ENCODE data around the gene NEK1. TPM values are rescaled to one million over a fixed set of nuclear protein-coding genes. Genes with fewer than 3 reads are reported as not detected.
A peak's percentile ranks its signal among the peaks of the same experiment; 100 is the strongest.
"Not testable (repeated sequence)": the region's sequence is repeated elsewhere in the genome, so short reads cannot be mapped to it uniquely, and the experiment has no call there.

Gene NEK1
- polyA plus RNA-seq, 1 donor from 2014 or later, result 8.2 TPM

- peaks cover 7% of the 10 kb centered on the region for H3K36me3 Mint-ChIP-seq
- H3K27ac Mint-ChIP-seq, result no peak overlapping the region
- H3K27me3 Mint-ChIP-seq, result no peaks in the 10 kb centered on the region
- no peaks in the 10 kb centered on the region for H3K9me3 Mint-ChIP-seq
- peaks cover under 1 to 4% (median under 1%) of the 10 kb centered on the region in 3 donors for H3K4me1 Mint-ChIP-seq
- no peak overlapping the region for H3K4me3 Mint-ChIP-seq
Observed at GRCh38 chr4:169645627-169646026, 33.2 kb upstream of the NEK1 start.

GRCh38 chr4:169644802-169645201, 32.4 kb upstream of the NEK1 start:
- peaks cover 7% of the 10 kb centered on the region for H3K36me3 Mint-ChIP-seq
- H3K4me1 Mint-ChIP-seq, result peaks cover 0 to 4% (median 0%) of the 10 kb centered on the region in 3 donors
- H3K9me3 Mint-ChIP-seq, result no peaks in the 10 kb centered on the region
- H3K27me3 Mint-ChIP-seq, result no peaks in the 10 kb centered on the region
- no peak overlapping the region for H3K27ac Mint-ChIP-seq
- no peak overlapping the region for H3K4me3 Mint-ChIP-seq

DNA sequence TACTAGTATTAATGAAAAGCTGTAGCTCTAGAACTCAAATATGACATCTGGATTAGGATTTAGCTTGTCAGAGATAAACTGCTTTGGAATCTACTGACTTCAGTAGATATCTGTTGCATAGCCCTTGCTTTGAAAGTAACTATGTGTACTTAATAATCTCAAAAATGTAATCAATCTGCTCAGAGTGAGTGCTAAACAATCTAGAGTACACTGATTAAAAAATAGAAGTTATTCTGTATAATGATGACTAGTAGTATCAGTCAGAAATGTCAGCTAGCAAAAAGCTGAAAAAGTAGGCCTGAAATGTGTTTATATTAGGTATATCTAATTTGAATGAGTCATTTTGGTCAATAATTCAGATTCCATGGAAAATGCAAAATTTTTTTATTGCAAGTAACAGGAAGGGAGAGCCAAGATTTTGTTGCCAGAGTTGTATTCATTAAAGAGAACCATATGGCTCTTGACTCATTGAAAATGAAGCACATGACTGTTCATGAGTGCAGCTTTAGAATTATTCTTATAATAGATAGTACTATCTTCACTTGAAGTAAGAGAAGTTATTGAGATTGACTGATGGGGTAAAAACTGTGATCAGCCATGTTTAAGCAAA, 28.0 kb upstream of the NEK1 start:
- peaks cover 0 to 5% (median 1%) of the 10 kb centered on the region in 3 donors for H3K4me1 Mint-ChIP-seq
- H3K27ac Mint-ChIP-seq, result no peak overlapping the region
- H3K4me3 Mint-ChIP-seq, result no peak overlapping the region
- no peaks in the 10 kb centered on the region for H3K9me3 Mint-ChIP-seq
- H3K36me3 Mint-ChIP-seq, result peaks cover 17% of the 10 kb centered on the region
- H3K27me3 Mint-ChIP-seq, result no peaks in the 10 kb centered on the region

- Mint-ChIP-seq H3K27me3 (no peaks in the 10 kb centered on the region), H3K4me1 (peaks cover 0 to 7% (median 4%) of the 10 kb centered on the region in 3 donors), H3K9me3 (no peaks in the 10 kb centered on the region), H3K36me3 (peaks cover 10% of the 10 kb centered on the region), H3K27ac (no peak overlapping the region), H3K4me3 (no peak overlapping the region)
Observed at GRCh38 chr4:169634975-169635374, 22.6 kb upstream of the NEK1 start.

- H3K36me3 Mint-ChIP-seq, result peaks cover 5% of the 10 kb centered on the region
- no peaks in the 10 kb centered on the region for H3K27me3 Mint-ChIP-seq
- peaks cover 9 to 13% (median 10%) of the 10 kb centered on the region in 3 donors for H3K4me1 Mint-ChIP-seq
- H3K4me3 Mint-ChIP-seq, result no peak overlapping the region
- no peak overlapping the region for H3K27ac Mint-ChIP-seq
- H3K9me3 Mint-ChIP-seq, result no peaks in the 10 kb centered on the region
Observed at GRCh38 chr4:169632896-169633295, 20.5 kb upstream of the NEK1 start.

DNA sequence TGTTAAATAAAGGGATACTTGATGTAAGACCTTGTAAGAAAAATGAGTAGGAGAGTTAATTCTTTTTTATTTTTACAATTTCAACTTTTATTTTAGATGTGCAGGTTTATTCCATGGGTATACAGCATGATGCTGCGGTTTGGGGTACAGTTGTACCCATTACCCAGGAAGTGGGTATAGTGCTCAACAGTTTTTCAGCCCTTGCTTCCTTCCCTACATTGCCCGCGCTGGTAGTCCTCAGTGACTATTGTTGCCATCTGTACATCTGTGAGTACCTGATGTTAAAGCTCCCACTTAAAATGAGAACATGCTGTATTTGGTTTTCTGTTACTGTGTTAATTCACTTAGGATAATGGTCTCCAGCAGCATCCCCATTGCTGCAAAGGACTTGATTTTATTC, 17.7 kb upstream of the NEK1 start:
- no peak overlapping the region for H3K27ac Mint-ChIP-seq
- H3K9me3 Mint-ChIP-seq, result no peaks in the 10 kb centered on the region
- no peaks in the 10 kb centered on the region for H3K27me3 Mint-ChIP-seq
- no peak overlapping the region for H3K4me3 Mint-ChIP-seq
- H3K36me3 Mint-ChIP-seq, result no peaks in the 10 kb centered on the region
- H3K4me1 Mint-ChIP-seq, result peaks cover 13 to 23% (median 20%) of the 10 kb centered on the region in 3 donors

GRCh38 chr4:169628579-169628978, 16.2 kb upstream of the NEK1 start:
- H3K9me3 Mint-ChIP-seq, result no peaks in the 10 kb centered on the region
- H3K4me3 Mint-ChIP-seq, result no peak overlapping the region
- no peak overlapping the region for H3K27ac Mint-ChIP-seq
- no peaks in the 10 kb centered on the region for H3K27me3 Mint-ChIP-seq
- peaks cover 1% of the 10 kb centered on the region for H3K36me3 Mint-ChIP-seq
- peaks cover 14 to 24% (median 23%) of the 10 kb centered on the region in 3 donors for H3K4me1 Mint-ChIP-seq

GRCh38 chr4:169627307-169627706, 14.9 kb upstream of the NEK1 start:
- H3K4me1 Mint-ChIP-seq, result peaks cover 18 to 29% (median 29%) of the 10 kb centered on the region in 3 donors
- peak overlapping the region in 1 of 4 donors; percentile 40 for H3K4me3 Mint-ChIP-seq
- H3K9me3 Mint-ChIP-seq, result no peaks in the 10 kb centered on the region
- peaks cover 3% of the 10 kb centered on the region for H3K36me3 Mint-ChIP-seq
- H3K27me3 Mint-ChIP-seq, result no peaks in the 10 kb centered on the region
- no peak overlapping the region for H3K27ac Mint-ChIP-seq

DNA sequence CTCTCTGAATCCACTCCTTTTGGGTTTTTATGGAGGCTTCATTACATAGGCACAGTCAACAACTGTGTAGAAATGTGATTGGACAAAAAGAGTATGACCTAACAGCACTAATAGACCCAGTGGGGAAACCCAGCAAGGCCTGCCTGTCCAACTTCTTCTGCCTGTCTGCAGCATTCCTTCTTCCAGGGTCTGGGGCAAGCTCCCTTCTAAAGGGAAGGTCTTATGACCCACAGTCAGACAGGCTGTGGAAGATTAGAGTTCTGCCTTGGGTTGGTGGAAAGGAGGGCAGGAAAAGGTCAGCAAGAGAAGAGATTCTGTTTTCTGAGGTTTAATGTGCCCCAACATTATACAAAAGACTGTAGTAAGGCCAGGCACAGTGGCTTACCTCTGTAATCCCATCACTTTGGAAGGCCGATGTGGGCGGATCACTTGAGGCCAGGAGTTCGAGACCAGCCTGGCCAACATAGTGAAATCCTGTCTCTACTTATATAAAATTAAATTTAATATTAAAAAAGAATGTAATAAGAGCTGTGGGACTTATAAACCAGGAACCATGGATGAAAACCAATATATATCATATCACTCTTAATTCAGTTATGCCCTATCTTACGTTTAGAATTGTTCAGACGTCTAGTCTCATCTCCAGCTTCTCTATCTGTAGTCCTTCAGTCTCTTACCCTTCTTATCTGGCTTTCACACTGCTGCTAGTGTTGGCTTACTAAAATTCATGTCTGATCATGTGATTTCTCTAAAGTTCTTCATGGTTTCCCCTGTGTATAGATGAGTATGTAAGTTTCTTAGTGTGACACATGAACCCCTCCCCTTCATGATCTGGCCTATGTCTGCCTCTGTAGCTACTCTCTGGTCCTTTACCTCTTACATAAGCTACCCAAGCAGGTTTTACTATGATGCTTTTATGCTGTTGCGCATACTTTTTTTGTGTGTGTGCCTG, 14.2 kb upstream of the NEK1 start:
- Mint-ChIP-seq H3K36me3 (peaks cover 3% of the 10 kb centered on the region), H3K27me3 (no peaks in the 10 kb centered on the region), H3K27ac (no peak overlapping the region), H3K4me3 (peak overlapping the region in 1 of 4 donors; percentile 40), H3K4me1 (peaks cover 23 to 36% (median 36%) of the 10 kb centered on the region in 3 donors), H3K9me3 (no peaks in the 10 kb centered on the region)

DNA sequence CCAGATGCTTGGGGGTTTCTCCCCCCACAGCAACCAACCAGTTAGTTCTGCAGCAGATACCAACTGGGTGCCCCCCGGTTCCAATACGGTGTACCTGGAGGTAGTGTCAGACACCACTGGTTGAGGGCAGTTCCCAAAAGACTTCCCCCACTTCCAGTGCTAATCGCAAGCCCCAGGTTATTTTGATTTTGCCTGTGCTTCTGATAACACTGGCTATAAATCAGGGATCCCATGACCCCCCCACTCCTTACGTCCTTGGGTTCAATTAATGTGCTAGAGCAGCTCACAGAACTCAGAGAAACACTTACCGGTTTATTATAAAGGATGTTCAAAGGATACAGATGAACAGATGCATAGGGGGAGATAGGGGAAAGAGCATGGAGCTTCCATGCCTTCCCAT, 13.5 kb upstream of the NEK1 start:
- peaks cover 26 to 41% (median 40%) of the 10 kb centered on the region in 3 donors for H3K4me1 Mint-ChIP-seq
- no peak overlapping the region for H3K4me3 Mint-ChIP-seq
- no peaks in the 10 kb centered on the region for H3K9me3 Mint-ChIP-seq
- H3K36me3 Mint-ChIP-seq, result peaks cover 3% of the 10 kb centered on the region
- H3K27ac Mint-ChIP-seq, result no peak overlapping the region
- H3K27me3 Mint-ChIP-seq, result no peaks in the 10 kb centered on the region

DNA sequence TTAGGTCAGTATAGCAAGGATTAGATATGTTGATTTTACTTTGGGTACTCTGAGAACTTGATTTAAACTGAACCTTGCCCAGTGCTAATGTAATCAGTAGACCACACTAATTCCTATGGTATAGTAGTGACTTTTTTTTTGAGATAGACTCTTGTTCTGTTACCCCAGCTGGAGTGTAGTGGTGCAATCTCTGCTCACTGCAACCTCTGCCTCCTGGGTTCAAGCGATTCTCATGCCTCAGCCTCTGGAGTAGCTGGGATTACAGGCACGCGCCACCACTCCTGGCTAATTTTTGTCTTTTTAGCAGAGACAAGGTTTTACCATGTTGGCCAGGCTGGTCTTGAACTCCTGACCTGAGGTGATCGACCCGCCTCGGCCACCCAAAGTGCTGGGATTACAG, 11.6 kb upstream of the NEK1 start:
- Mint-ChIP-seq H3K4me1 (peaks cover 26 to 49% (median 38%) of the 10 kb centered on the region in 3 donors), H3K27ac (peak overlapping the region in 1 of 3 donors; percentile 32)
- not testable (repeated sequence) for H3K4me3 Mint-ChIP-seq, H3K36me3 Mint-ChIP-seq, H3K9me3 Mint-ChIP-seq, H3K27me3 Mint-ChIP-seq

DNA sequence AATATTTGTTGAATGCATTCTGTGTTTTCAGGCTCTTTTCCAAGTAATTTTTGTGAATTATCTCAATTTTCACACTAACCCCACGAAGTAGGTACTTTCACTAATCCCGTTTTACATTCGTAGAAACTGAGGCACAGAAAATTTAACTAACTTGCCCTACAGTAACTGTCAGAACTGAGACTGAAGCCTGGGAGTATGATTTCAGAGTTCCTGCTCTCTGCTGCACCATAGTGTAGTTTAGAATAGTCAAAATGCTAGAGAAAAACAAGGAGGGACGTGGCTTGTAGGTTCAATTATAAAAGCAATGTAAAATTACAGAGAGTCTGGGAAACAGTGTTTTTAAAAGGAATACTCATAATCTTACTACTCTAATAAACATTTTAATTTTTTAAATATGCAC, 10.2 kb upstream of the NEK1 start:
- Mint-ChIP-seq H3K4me3 (peak overlapping the region in 2 of 4 donors; percentile 81 to 99), H3K9me3 (no peaks in the 10 kb centered on the region), H3K27me3 (no peaks in the 10 kb centered on the region), H3K36me3 (peaks cover 3% of the 10 kb centered on the region), H3K4me1 (peaks cover 22 to 45% (median 38%) of the 10 kb centered on the region in 3 donors), H3K27ac (peak overlapping the region in 2 of 3 donors; percentile 98 to 100)

GRCh38 chr4:169621731-169622492, 9.5 kb upstream of the NEK1 start:
- Mint-ChIP-seq H3K36me3 (peaks cover 3% of the 10 kb centered on the region), H3K9me3 (no peaks in the 10 kb centered on the region), H3K4me3 (peak overlapping the region; percentile 81 to 99 (median 94)), H3K4me1 (peaks cover 20 to 39% (median 36%) of the 10 kb centered on the region in 3 donors), H3K27me3 (no peaks in the 10 kb centered on the region), H3K27ac (peak overlapping the region in 2 of 3 donors; percentile 98 to 100)

DNA sequence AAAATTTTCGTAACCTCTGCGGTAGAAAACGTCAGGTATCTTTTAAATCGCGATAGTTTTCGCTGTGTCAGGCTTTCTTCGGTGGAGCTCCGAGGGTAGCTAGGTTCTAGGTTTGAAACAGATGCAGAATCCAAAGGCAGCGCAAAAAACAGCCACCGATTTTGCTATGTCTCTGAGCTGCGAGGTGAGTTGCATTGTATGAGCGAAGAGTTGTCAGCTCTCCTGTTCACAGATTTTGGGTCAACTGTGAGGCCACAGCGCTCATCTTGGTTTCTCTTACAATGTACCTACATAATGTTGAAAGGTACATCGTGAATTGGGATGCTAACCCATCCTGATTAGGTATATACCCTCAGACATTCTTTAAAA, 8.5 kb upstream of the NEK1 start:
- no peaks in the 10 kb centered on the region for H3K27me3 Mint-ChIP-seq
- H3K4me3 Mint-ChIP-seq, result peak overlapping the region; percentile 98 to 99 (median 98)
- peaks cover 19 to 37% (median 32%) of the 10 kb centered on the region in 3 donors for H3K4me1 Mint-ChIP-seq
- H3K9me3 Mint-ChIP-seq, result no peaks in the 10 kb centered on the region
- peak overlapping the region; percentile 98 to 100 (median 100) for H3K27ac Mint-ChIP-seq
- peaks cover 3% of the 10 kb centered on the region for H3K36me3 Mint-ChIP-seq
